Panc1 (cell line): Measurements from ENCODE around the gene GRID1.

Experiments
- POLR2AphosphoS5 ChIP-seq: IDR thresholded peaks from 2 replicates; pipeline ENCODE4 v1.6.1; 2012; ENCODE audit warnings: mild to moderate bottlenecking, low read depth, low read length, moderate library complexity
- TCF7L2 ChIP-seq: IDR thresholded peaks from 2 replicates; pipeline ENCODE4 v1.6.1; 2011; ENCODE audit warnings: mild to moderate bottlenecking, low read depth, low read length, inconsistent platforms
- TF ChIP-seq, protein P1 (sequence below): fragments of 450-650 bp; IDR thresholded peaks from 2 replicates; pipeline ENCODE4 v1.5.1; 2017; ENCODE audit warnings: mild to moderate bottlenecking

DNA sequence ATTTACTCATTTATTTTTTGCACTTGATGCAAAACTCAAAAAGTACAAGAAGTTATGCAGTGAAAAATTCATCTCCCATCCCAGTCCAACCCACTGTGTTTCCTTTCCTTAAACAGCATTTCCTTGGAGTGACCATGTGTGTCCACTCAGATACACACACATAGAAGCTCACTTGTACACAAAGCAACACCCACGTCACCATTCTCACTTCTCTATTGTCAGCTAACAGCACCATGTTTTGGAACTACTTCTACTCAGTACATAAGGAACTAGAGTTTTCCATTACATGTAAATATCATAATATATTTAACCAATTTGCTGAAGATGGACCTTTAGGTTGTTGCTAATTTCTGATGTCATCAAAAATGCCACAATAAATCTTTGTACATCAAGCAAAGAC, 167.6 kb downstream of the GRID1 start:
- TF ChIP-seq, protein P1, sequence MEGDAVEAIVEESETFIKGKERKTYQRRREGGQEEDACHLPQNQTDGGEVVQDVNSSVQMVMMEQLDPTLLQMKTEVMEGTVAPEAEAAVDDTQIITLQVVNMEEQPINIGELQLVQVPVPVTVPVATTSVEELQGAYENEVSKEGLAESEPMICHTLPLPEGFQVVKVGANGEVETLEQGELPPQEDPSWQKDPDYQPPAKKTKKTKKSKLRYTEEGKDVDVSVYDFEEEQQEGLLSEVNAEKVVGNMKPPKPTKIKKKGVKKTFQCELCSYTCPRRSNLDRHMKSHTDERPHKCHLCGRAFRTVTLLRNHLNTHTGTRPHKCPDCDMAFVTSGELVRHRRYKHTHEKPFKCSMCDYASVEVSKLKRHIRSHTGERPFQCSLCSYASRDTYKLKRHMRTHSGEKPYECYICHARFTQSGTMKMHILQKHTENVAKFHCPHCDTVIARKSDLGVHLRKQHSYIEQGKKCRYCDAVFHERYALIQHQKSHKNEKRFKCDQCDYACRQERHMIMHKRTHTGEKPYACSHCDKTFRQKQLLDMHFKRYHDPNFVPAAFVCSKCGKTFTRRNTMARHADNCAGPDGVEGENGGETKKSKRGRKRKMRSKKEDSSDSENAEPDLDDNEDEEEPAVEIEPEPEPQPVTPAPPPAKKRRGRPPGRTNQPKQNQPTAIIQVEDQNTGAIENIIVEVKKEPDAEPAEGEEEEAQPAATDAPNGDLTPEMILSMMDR = no peak
- TF ChIP-seq TCF7L2 (no peak), POLR2AphosphoS5 (no peak)
